Epithelial cell of esophagus (primary cell): ENCODE results near the gene IL12RB2.
"Not testable (repeated sequence)": the region's sequence is repeated elsewhere in the genome, so short reads cannot be mapped to it uniquely, and the experiment has no call there.

Source experiments
- DNase-seq: peaks from one replicate; pipeline ENCODE4 v3.0.0; 2010; ENCODE audit warnings: low read depth
- H3K4me3 ChIP-seq: 2 replicates; pipeline ENCODE4 v1.5.1; 2011; ENCODE audit warnings: mild to moderate bottlenecking, low read length, control low read depth
- TF ChIP-seq, protein P1 (sequence below): IDR thresholded peaks from 2 replicates; pipeline ENCODE4 v1.5.1; 2011; ENCODE audit warnings: low read depth, mild to moderate bottlenecking, low read length, control low read depth, inconsistent platforms; ENCODE audit not compliant: insufficient read depth; ENCODE audit errors: missing control alignments

The IL12RB2 gene

DNA sequence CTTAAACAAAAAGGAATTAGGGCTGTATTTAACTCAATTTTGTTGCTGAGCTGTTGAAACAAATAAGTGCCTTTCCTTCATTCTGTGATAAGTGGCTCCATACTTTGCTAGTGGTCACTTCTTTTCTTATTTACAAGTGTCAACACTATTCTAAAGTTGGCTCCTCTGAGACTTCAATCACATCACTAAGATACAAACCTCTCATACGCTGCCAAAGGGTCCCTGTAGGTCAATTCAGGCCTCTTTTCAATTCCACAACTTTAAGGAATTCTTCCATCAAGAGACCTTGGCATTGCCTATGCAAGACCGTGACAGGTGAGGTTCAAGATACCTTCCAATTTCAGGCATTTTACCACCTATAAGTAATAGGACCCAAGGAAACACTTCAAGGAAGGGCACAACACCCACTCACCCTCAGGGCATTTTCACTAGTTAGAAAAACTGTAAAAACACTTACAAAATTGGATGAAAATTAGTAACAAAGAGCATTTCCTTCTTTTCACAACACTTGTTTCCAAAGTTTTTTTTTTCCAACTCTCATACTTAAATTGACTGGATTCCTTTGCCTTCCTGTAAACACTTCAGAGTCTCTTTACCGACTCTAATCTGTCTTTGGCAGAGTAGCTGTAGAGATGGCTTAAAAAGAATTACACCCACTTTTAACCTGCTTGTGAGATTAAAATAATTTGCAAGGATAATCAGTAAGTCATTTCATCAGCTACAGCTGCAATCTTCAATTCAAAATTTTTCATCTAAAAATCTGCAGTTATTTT, 98.0 kb downstream of the IL12RB2 start:
- H3K4me3 ChIP-seq = no peak overlapping the region
- no peak for DNase-seq
- TF ChIP-seq, protein P1, sequence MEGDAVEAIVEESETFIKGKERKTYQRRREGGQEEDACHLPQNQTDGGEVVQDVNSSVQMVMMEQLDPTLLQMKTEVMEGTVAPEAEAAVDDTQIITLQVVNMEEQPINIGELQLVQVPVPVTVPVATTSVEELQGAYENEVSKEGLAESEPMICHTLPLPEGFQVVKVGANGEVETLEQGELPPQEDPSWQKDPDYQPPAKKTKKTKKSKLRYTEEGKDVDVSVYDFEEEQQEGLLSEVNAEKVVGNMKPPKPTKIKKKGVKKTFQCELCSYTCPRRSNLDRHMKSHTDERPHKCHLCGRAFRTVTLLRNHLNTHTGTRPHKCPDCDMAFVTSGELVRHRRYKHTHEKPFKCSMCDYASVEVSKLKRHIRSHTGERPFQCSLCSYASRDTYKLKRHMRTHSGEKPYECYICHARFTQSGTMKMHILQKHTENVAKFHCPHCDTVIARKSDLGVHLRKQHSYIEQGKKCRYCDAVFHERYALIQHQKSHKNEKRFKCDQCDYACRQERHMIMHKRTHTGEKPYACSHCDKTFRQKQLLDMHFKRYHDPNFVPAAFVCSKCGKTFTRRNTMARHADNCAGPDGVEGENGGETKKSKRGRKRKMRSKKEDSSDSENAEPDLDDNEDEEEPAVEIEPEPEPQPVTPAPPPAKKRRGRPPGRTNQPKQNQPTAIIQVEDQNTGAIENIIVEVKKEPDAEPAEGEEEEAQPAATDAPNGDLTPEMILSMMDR = no peak

DNA sequence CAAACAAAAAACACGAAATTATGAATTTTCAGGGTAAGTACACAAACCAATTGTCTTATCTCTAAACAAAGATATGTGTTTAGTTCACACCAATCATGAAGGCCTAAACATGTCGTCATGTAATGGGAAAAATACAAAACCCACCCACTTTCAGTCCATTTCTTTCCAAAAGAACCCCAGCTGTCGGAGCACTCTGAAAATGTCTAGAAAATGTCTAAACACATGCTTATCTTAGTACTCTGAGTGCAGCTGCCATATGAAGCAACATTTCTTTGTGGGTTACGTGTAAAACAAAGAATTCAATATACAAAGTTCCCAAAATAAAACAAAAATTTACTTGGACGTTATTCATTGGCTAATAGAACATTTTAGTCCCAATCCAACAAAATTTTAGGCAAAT, 99.8 kb downstream of the IL12RB2 start:
- TF ChIP-seq, protein P1 = no peak
- no peak for DNase-seq
- H3K4me3 ChIP-seq = no peak overlapping the region

DNA sequence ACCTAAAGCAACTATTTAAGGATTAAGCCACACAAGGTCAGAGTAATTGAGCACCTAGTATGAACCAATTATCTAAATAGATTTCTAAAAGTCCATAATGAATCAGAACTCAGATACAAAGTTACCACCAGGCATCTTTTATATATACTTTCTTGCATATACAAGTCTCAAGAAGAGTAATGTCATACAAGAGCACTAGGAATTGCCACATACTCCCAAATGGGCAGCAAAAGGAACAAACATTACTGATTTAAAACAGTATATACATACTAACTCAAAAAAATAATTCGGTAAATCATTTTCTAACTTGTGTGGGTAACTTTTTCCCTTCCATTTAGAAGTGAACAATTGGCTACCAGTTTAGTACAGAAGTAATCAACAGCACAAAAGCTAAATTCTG, 100.5 kb downstream of the IL12RB2 start:
- no peak overlapping the region for H3K4me3 ChIP-seq
- TF ChIP-seq, protein P1 = no peak
- DNase-seq = no peak

DNA sequence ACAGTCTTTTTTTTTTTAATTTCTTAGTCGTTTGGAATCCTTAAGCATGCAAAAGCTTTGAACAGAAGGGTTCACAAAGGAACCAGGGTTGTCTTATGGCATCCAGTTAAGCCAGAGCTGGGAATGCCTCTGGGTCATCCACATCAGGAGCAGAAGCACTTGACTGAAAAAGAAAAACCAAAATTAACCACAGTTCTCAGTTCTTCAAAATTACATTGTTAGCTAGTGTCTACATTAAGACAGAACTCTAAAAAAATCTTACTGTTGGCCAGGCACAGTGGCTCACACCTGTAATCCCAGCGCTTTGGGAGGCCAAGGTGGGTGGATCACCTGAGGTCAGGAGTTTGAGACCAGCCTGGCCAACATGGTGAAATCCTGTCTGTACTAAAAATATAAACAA, 105.4 kb downstream of the IL12RB2 start:
- not testable (repeated sequence) for DNase-seq, H3K4me3 ChIP-seq

DNA sequence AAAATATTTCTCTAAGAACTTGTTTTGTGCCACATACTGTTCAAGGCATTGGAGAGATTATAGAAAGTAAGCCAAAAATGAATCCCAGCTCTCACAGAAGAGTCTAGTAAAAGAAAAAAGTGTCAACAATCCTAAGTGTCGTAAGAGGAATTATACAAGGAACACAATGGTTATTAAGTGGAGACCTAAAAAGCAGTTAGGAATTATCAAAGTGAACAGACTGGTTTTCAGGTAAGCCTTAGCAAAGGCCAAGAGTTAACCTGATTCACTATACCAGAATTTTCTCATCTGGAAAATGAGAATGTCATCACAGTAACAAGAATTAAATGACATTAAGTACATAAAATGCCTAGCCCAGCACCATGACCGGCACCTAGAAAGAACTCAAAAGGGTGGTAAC, 106.9 kb downstream of the IL12RB2 start:
- TF ChIP-seq, protein P1 = no peak
- H3K4me3 ChIP-seq = no peak overlapping the region
- no peak for DNase-seq

DNA sequence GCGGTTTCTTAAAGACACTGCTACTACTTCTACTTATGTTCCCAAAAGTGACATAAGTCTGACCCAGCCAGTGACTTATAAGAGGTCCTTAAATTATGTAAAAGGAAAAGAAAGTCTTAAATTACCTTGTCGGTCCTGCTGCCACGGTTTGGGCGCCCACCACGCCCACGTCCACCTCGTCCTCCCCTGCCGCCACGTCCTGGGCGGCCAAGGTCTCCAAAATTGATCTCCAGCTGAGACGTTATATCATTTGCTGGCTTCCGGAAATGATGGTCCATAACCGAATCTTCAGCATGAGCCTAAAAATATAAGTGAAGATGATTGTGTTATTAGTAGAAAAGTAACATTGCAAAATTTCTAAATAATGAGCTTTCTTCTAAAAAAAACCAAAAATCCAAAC, 107.4 kb downstream of the IL12RB2 start:
- DNase-seq = no peak
- no peak overlapping the region for H3K4me3 ChIP-seq
- TF ChIP-seq, protein P1 = no peak

DNA sequence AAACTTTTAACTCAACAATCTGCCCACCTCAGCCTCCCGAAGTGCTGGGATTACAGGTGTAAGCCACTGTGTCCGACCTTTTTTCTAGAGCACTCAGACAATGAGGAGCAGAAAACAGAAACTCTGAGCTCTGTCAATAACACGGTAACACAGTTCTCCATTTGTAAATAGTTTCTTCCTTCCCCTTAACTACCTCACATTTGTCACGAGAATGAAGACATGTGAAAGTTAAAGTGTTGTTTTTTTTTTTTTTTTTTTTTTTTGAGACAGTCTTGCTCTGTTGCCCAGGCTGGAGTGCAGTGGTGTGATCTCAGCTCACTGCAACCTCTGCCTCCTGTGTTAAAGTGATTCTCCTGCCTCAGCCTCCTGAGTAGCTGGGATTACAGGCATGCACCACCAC, 110.1 kb downstream of the IL12RB2 start:
- H3K4me3 ChIP-seq, DNase-seq: not testable (repeated sequence)

DNA sequence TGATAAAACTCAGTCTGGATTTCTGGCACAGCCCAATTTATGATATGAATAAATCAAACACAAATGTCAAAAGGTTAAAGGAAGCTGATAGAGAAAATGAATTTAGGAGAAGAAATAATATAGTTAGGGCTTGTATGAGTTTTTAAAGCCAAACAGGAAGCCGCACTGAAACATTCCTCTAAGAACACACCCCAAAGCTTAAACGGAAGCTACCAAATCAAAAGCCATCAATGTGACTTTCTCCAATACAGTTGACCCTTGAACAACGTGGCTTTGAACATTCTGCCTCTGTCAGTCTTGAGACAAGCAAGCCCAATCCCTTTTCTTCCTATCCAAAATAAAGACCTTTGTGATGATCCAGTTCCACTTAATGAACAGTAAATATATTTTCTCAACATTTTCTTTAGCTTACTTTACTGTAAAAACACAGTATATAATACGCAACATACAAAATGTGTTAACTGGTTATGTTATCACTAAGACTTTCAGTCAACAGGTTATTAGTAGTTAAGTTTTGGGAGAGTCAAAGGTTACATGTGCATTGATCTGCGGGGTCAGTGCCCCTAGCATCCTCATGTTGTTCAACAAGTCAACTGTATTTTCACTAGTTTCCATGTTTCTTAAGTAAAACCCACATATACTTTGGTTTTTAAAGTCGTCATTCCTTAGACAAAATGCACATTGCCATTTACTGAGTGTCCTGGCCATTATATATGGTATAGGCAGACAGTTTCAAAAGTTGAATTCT, 111.3 kb downstream of the IL12RB2 start:
- TF ChIP-seq, protein P1 = no peak
- no peak for DNase-seq
- H3K4me3 ChIP-seq = no peak overlapping the region
